GM12878 (cell line): ENCODE data around the gene LENEP. TPM values are rescaled to one million over a fixed set of nuclear protein-coding genes. Genes with fewer than 3 reads are reported as not detected.
A peak's percentile ranks its signal among the peaks of the same experiment; 100 is the strongest.

Source experiments
- ATAC-seq: fragments of 200-7000 bp; cut with Tn5 transposase; 3 replicates; pipeline ENCODE4 v1.9.1; 2020; ENCODE audit warnings: mild to moderate bottlenecking, moderate library complexity
- BruUV-seq: library from RNA; stranded (reverse); fragments of 400-500 nt; replicated peaks from 2 replicates; lab custom pipeline; 2021; lab: Mats Ljungman, UMichigan
- CTCF ChIA-PET: fragments of 300-600 bp; sonication (Branson Sonifier 250); formaldehyde crosslinking; extraction: SDS; loops from one replicate; lab custom pipeline; 2021; ENCODE audit warnings: inconsistent platforms; lab: Yijun Ruan, JAX
- POLR2A ChIA-PET: fragments of 350-600 bp; formaldehyde crosslinking; extraction: SDS; loops from one replicate; lab custom pipeline; 2021; ENCODE audit warnings: inconsistent platforms; lab: Charles Lee
- RAD21 ChIA-PET: fragments of 300-600 bp; sonication (Branson Sonifier 250); formaldehyde crosslinking; loops from one replicate; lab custom pipeline; 2023; ENCODE audit warnings: antibody characterized with exemption; ENCODE audit not compliant: unreplicated experiment; lab: Charles Lee
- SMC1A ChIA-PET: fragments of 300-600 bp; sonication (Branson Sonifier 250); formaldehyde crosslinking; loops from one replicate; lab custom pipeline; 2023; ENCODE audit not compliant: unreplicated experiment, uncharacterized antibody; lab: Charles Lee
- DNase-seq: peaks from one replicate; pipeline ENCODE4 v3.0.0-alpha.2; 2011; ENCODE audit warnings: low read depth, low spot score
- FAIRE-seq: peaks from 3 replicates; lab custom pipeline; 2011; peaks lifted over from hg19 to GRCh38; lab: Jason Lieb, UNC
- H2AFZ ChIP-seq: 2 replicates; pipeline ENCODE4 v1.6.0; 2011; ENCODE audit warnings: low read depth, low read length, control low read depth; ENCODE audit not compliant: control insufficient read depth
- H3K27ac ChIP-seq: 2 replicates; pipeline ENCODE4 v1.5.1; 2011; ENCODE audit warnings: control low read depth; ENCODE audit not compliant: control insufficient read depth, insufficient read depth
- H3K27me3 ChIP-seq, 2 experiments: replicated peaks in 1 of 2; 2 replicates each; pipeline versions ENCODE4 v1.6.0 to v1.6.1; 2011; ENCODE audit warnings: low read length in 1 of 2; ENCODE audit not compliant: control insufficient read depth in 2 of 2, insufficient read depth in 2 of 2
- H3K36me3 ChIP-seq, 2 experiments: 2 replicates each; pipeline ENCODE4 v1.5.1; 2011; ENCODE audit warnings: low read length in 1 of 2; ENCODE audit not compliant: control insufficient read depth in 2 of 2, insufficient read depth in 2 of 2
- H3K4me1 ChIP-seq: 2 replicates; pipeline ENCODE4 v1.6.1; 2011; ENCODE audit warnings: mild to moderate bottlenecking, low read length, moderate library complexity, mixed read lengths; ENCODE audit not compliant: control insufficient read depth, insufficient read depth
- H3K4me2 ChIP-seq: 2 replicates; pipeline ENCODE4 v1.6.0; 2011; ENCODE audit warnings: control low read depth; ENCODE audit not compliant: control insufficient read depth, insufficient read depth
- H3K4me3 ChIP-seq: fragments of 200-600 bp; sonication (generic); 2 replicates; pipeline ENCODE4 v1.5.1; 2016
- H3K79me2 ChIP-seq: 2 replicates; pipeline ENCODE4 v1.6.0; 2011; ENCODE audit warnings: low read length; ENCODE audit not compliant: control insufficient read depth, insufficient read depth
- H3K9ac ChIP-seq: 2 replicates; pipeline ENCODE4 v1.8.0; 2011; ENCODE audit warnings: low read length, control low read depth, mixed read lengths; ENCODE audit not compliant: control insufficient read depth, insufficient read depth
- H3K9me3 ChIP-seq: replicated peaks from 3 replicates; pipeline ENCODE4 v1.5.1; 2011; ENCODE audit warnings: mild to moderate bottlenecking, low read length; ENCODE audit not compliant: control insufficient read depth, insufficient read depth
- H4K20me1 ChIP-seq: 2 replicates; pipeline ENCODE4 v1.6.0; 2011; ENCODE audit not compliant: control insufficient read depth, insufficient read depth
- GATAD2B ChIP-seq: fragments of 450-650 bp; conservative IDR thresholded peaks from 2 replicates; pipeline ENCODE4 v1.6.1; 2017; ENCODE audit warnings: low read depth, mild to moderate bottlenecking, moderate library complexity
- NFXL1 ChIP-seq: fragments of 450-650 bp; IDR thresholded peaks from 2 replicates; pipeline ENCODE4 v1.6.1; 2017; ENCODE audit warnings: antibody characterized with exemption, mild to moderate bottlenecking, borderline replicate concordance
- NR2C1 ChIP-seq: fragments of 450-650 bp; IDR thresholded peaks from 2 replicates; pipeline ENCODE4 v1.6.1; 2017; ENCODE audit warnings: antibody characterized with exemption, mild to moderate bottlenecking, moderate library complexity
- POLR2AphosphoS2 ChIP-seq: IDR thresholded peaks from 2 replicates; pipeline ENCODE4 v1.6.1; 2011; ENCODE audit warnings: low read depth, mild to moderate bottlenecking, low read length, improper control_type of control experiment, moderate library complexity
- RAD21 ChIP-seq: IDR thresholded peaks from 2 replicates; pipeline ENCODE4 v1.6.1; 2011; ENCODE audit warnings: mild to moderate bottlenecking, low read depth, low read length, moderate library complexity; ENCODE audit not compliant: insufficient read depth
- SMAD1 ChIP-seq: fragments of 450-650 bp; IDR thresholded peaks from 2 replicates; pipeline ENCODE4 v1.6.1; 2018; ENCODE audit warnings: mild to moderate bottlenecking, low read depth; ENCODE audit not compliant: partially characterized antibody
- SMC3 ChIP-seq: IDR thresholded peaks from 2 replicates; pipeline ENCODE4 v1.6.1; 2011; ENCODE audit warnings: low read length, improper control_type of control experiment, borderline replicate concordance
- SP1 ChIP-seq: IDR thresholded peaks from one replicate; pipeline ENCODE4 v1.6.1; 2011; ENCODE audit warnings: low read depth, low read length
- ZNF384 ChIP-seq: IDR thresholded peaks from 2 replicates; pipeline ENCODE4 v1.6.1; 2012; ENCODE audit warnings: low read depth, mild to moderate bottlenecking, low read length, improper control_type of control experiment, borderline replicate concordance
- WGBS: methylation state at CpG from one replicate; pipeline ENCODE4 v1.1.6; 2016; ENCODE audit warnings: low lambda C conversion rate; ENCODE audit not compliant: insufficient replicate concordance, insufficient coverage; ENCODE audit errors: missing lambda C conversion rate; 5-methylcytosine and 5-hydroxymethylcytosine counted together
- in situ Hi-C: fragments of 300-500 bp; cut with MboI; formaldehyde crosslinking; loops from 9 replicates; pipeline ENCODE4 v1.14.3; 2018; ENCODE audit warnings: mixed read lengths
- intact Hi-C: fragments of 100-400 bp; cut with micrococcal nuclease; formaldehyde crosslinking; loops from one replicate; pipeline ENCODE4 v1.14.2; 2022; ENCODE audit not compliant: unreplicated experiment
- microRNA-seq: library from miRNA; unstranded; fragments of <30 nt; microRNA quantifications from one replicate; pipeline ENCODE4, GENCODE V29; 2018
- polyA plus RNA-seq, 11 experiments: library from polyadenylated mRNA; depleted of rRNA in 4 of 11; unstranded in 6 of 11; stranded (reverse) in 5 of 11; fragments of >200 nt; fragmentation: Nextera tagmentation in 4 of 11; fragmentation: Illumina TruSeq in 1 of 11; extraction: Ambion mirVana in 4 of 11; extraction: Trizol in 1 of 11; gene quantifications; 1 replicate in 1 of 11; 2 replicates in 10 of 11; pipeline versions ENCODE4 v1.2.1 to v1.2.3, GENCODE V29; 2011 to 2016; ENCODE audit warnings: inconsistent platforms in 2 of 11, missing spikeins in 2 of 11, low read depth in 1 of 11
- small RNA-seq: library from RNA; depleted of rRNA; stranded (forward); fragments of <200 nt; gene quantifications from one replicate; pipeline ENCODE3, GENCODE V24; 2014
- total RNA-seq, 4 experiments: library from RNA; depleted of rRNA in 3 of 4; stranded (reverse); fragments of >200 nt in 3 of 4; fragmentation: Illumina TruSeq in 1 of 4; extraction: Trizol in 1 of 4; gene quantifications; 2 replicates each; pipeline versions ENCODE4 v1.2.1 to v1.2.3, GENCODE V29; 2013 to 2021

Gene LENEP
- total and polyA plus RNA-seq, 10 of the 15 experiments (the other 5 are each of a cell fraction or from before 2014, with no cell fraction given), result 0.27 to 1.1 (median 0.64) TPM; not detected in 7

DNA sequence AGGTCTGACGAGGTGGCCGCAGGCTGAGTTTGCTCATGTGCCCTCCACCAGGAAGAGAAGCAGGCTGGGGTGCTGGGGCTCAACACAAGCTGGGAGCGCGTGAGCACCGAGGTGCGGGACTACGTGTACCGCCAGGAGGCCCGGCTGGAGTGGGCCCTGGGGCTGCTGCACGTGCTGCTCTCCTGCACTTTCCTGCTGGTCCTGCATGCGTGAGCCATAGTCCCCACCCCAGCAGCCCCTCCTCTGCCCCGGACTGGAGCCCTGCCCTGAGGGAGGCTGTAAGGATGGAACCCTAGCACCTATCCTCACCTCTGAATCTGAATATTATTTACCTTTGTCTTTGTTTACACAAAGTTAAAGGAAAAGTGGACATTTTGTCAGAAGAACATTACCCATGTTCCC is 49.9 kb downstream of the LENEP start (continued):
- TF ChIP-seq NR2C1 (no peak), SP1 (no peak), POLR2AphosphoS2 (no peak), NFXL1 (no peak), SMC3 (no peak)

DNA sequence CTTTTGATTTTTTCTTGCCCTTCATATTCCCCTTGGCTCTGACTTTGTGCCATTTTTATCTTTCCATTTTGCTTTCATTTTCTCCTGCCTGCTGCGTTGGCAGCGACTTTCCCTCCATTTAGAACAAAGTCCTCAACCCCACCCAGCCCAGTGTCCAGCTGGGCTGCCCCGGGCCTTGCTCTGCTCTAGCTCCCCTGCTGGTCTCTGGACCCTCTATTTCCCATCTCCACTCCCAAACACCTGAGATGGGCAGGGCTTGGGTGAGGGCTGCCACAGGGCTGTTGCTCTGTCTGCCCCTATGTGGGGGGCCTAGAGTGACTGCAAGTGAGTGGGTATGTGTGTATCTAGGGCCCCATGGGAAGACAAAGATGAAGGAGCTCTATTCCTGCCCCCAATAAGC is 50.4 kb downstream of the LENEP start:
- ChIA-PET CTCF (interaction anchor here (0.7 to 6.1 kb wide), 25 partner anchors 14 to 405 kb away, joined by 3 to 121 read pairs (median 4); partner anchors contain the start of genes KRTCAP2 and LENEP), RAD21 (interaction anchor here (0.6 to 3.6 kb wide), 11 partner anchors 9 to 484 kb away, joined by 3 to 16 read pairs (median 5); partner anchors contain the start of gene PYGO2)
- H3K36me3 ChIP-seq, result no peaks in the 10 kb centered on the region
- H3K9ac ChIP-seq, result no peak overlapping the region
- H3K79me2 ChIP-seq, result no peaks in the 10 kb centered on the region
- no peaks in the 10 kb centered on the region for H3K9me3 ChIP-seq
- no peak overlapping the region for H3K27ac ChIP-seq
- FAIRE-seq, result no peak
- no peaks in the 10 kb centered on the region for H3K4me1 ChIP-seq
- TF ChIP-seq SMAD1 (no peak), RAD21 (no peak), ZNF384 (no peak), GATAD2B (no peak)
- TF ChIP-seq, all 136 proteins: peak for 0
- Histone ChIP-seq H4K20me1 (no peaks in the 10 kb centered on the region), H3K4me2 (no peak overlapping the region), H3K4me3 (no peak overlapping the region), H2AFZ (no peak overlapping the region), H3K27me3 (peaks cover 2 to 3% of the 10 kb centered on the region in 2 experiments; a peak in 2 of 4 replicates)
- in situ Hi-C loops (no loop called here), intact Hi-C loops (no loop called here)
- ChIA-PET SMC1A (interaction anchor here (1.7 to 3.0 kb wide), 3 partner anchors 16 to 42 kb away, joined by 12 to 17 read pairs (median 13); no protein-coding TSS in a partner anchor), POLR2A (interaction anchor here (0.5 to 1.8 kb wide), 5 partner anchors 9 to 41 kb away, joined by 3 to 4 read pairs (median 3); no protein-coding TSS in a partner anchor)
- DNase-seq, result no peak
- ATAC-seq, result no peak
- WGBS, result 25% methylated on average over 3 of the region's 3 CpGs
- no TSS peak for BruUV-seq

Small RNAs within 50 kb of the gene (microRNA-seq; reads per million reads assigned to microRNA genes)
- 2.4 reads per million, percentile 9 among the genes with 10 or more reads in this experiment for gene MIR4258

Small RNAs within 50 kb of the gene (small RNA-seq; reads per million reads assigned to genes)
- not detected for gene MIR4258
- gene RF00017, result not detected

Other genes with a start within 250 kb of the LENEP start
Only the 7 nearest of the 20 such genes appear.
- gene PBXIP1, start 37.5 kb upstream of the LENEP start, total RNA-seq (2014; rRNA removed), result 25.6 and 26.8 TPM in 2 replicates
- gene PBXIP1, start 37.5 kb upstream of the LENEP start, total RNA-seq (2014; rRNA removed; fragmentation: Illumina TruSeq; extraction: Trizol), result 14.3 and 15.6 TPM in 2 replicates
- 21.1 and 24.6 TPM in 2 replicates for gene PBXIP1, start 37.5 kb upstream of the LENEP start, total RNA-seq (2021)
- gene PBXIP1, start 37.5 kb upstream of the LENEP start, polyA plus RNA-seq (2011; rRNA removed), result 15.0 and 20.9 TPM in 2 replicates
- 8.0 and 15.2 TPM in 2 replicates for gene PBXIP1, start 37.5 kb upstream of the LENEP start, polyA plus RNA-seq (2014; fragmentation: Illumina TruSeq; extraction: Trizol)
- gene PBXIP1, start 37.5 kb upstream of the LENEP start, polyA plus RNA-seq (2014; fragmentation: Nextera tagmentation; extraction: Ambion mirVana), result 1 to 10 TPM in 1 of 2 experiments, under 1 TPM in 1; 0.63 to 2.0 TPM
- 22.4 and 22.9 TPM in 2 replicates for gene PBXIP1, start 37.5 kb upstream of the LENEP start, polyA plus RNA-seq (2014; rRNA removed)
- 10 to 100 TPM; 12.2 to 13.7 TPM for gene PBXIP1, start 37.5 kb upstream of the LENEP start, polyA plus RNA-seq (2016; fragmentation: Nextera tagmentation; extraction: Ambion mirVana)
- gene PYGO2, start 31.8 kb upstream of the LENEP start, total RNA-seq (2014; rRNA removed), result 21.1 and 21.9 TPM in 2 replicates
- gene PYGO2, start 31.8 kb upstream of the LENEP start, total RNA-seq (2014; rRNA removed; fragmentation: Illumina TruSeq; extraction: Trizol), result 12.4 and 12.9 TPM in 2 replicates
- 32.9 and 33.8 TPM in 2 replicates for gene PYGO2, start 31.8 kb upstream of the LENEP start, total RNA-seq (2021)
- 14.4 and 22.8 TPM in 2 replicates for gene PYGO2, start 31.8 kb upstream of the LENEP start, polyA plus RNA-seq (2011; rRNA removed)
- 19.8 and 24.2 TPM in 2 replicates for gene PYGO2, start 31.8 kb upstream of the LENEP start, polyA plus RNA-seq (2014; fragmentation: Illumina TruSeq; extraction: Trizol)
- 1 to 10 TPM; 8.1 to 8.3 TPM for gene PYGO2, start 31.8 kb upstream of the LENEP start, polyA plus RNA-seq (2014; fragmentation: Nextera tagmentation; extraction: Ambion mirVana)
- gene PYGO2, start 31.8 kb upstream of the LENEP start, polyA plus RNA-seq (2014; rRNA removed), result 27.8 and 30.0 TPM in 2 replicates
- 10 to 100 TPM; 27.8 to 28.0 TPM for gene PYGO2, start 31.8 kb upstream of the LENEP start, polyA plus RNA-seq (2016; fragmentation: Nextera tagmentation; extraction: Ambion mirVana)
- 22.2 and 24.7 TPM in 2 replicates for gene SHC1, start 22.8 kb upstream of the LENEP start, total RNA-seq (2014; rRNA removed)
- 15.1 and 16.7 TPM in 2 replicates for gene SHC1, start 22.8 kb upstream of the LENEP start, total RNA-seq (2014; rRNA removed; fragmentation: Illumina TruSeq; extraction: Trizol)
- 36.5 and 38.3 TPM in 2 replicates for gene SHC1, start 22.8 kb upstream of the LENEP start, total RNA-seq (2021)
- 25.8 and 49.3 TPM in 2 replicates for gene SHC1, start 22.8 kb upstream of the LENEP start, polyA plus RNA-seq (2011; rRNA removed)
- 47.3 and 67.3 TPM in 2 replicates for gene SHC1, start 22.8 kb upstream of the LENEP start, polyA plus RNA-seq (2014; fragmentation: Illumina TruSeq; extraction: Trizol)
- gene SHC1, start 22.8 kb upstream of the LENEP start, polyA plus RNA-seq (2014; fragmentation: Nextera tagmentation; extraction: Ambion mirVana), result 1 to 10 TPM; 2.6 to 3.7 TPM
- 35.0 and 35.4 TPM in 2 replicates for gene SHC1, start 22.8 kb upstream of the LENEP start, polyA plus RNA-seq (2014; rRNA removed)
- 10 to 100 TPM; 24.9 to 25.5 TPM for gene SHC1, start 22.8 kb upstream of the LENEP start, polyA plus RNA-seq (2016; fragmentation: Nextera tagmentation; extraction: Ambion mirVana)
- gene CKS1B, start 18.9 kb upstream of the LENEP start, total RNA-seq (2014; rRNA removed), result 176 and 192 TPM in 2 replicates
- 168 and 170 TPM in 2 replicates for gene CKS1B, start 18.9 kb upstream of the LENEP start, total RNA-seq (2014; rRNA removed; fragmentation: Illumina TruSeq; extraction: Trizol)
- gene CKS1B, start 18.9 kb upstream of the LENEP start, total RNA-seq (2021), result 125 and 134 TPM in 2 replicates
- gene CKS1B, start 18.9 kb upstream of the LENEP start, polyA plus RNA-seq (2011; rRNA removed), result 534 and 543 TPM in 2 replicates
- 316 and 394 TPM in 2 replicates for gene CKS1B, start 18.9 kb upstream of the LENEP start, polyA plus RNA-seq (2014; fragmentation: Illumina TruSeq; extraction: Trizol)
- gene CKS1B, start 18.9 kb upstream of the LENEP start, polyA plus RNA-seq (2014; fragmentation: Nextera tagmentation; extraction: Ambion mirVana), result 100 to 1,000 TPM; 598 to 608 TPM
- gene CKS1B, start 18.9 kb upstream of the LENEP start, polyA plus RNA-seq (2014; rRNA removed), result 214 and 229 TPM in 2 replicates
- 100 to 1,000 TPM; 411 to 419 TPM for gene CKS1B, start 18.9 kb upstream of the LENEP start, polyA plus RNA-seq (2016; fragmentation: Nextera tagmentation; extraction: Ambion mirVana)
- 64.2 and 68.7 TPM in 2 replicates for gene FLAD1, start 10.2 kb upstream of the LENEP start, total RNA-seq (2014; rRNA removed)
- gene FLAD1, start 10.2 kb upstream of the LENEP start, total RNA-seq (2014; rRNA removed; fragmentation: Illumina TruSeq; extraction: Trizol), result 41.4 and 41.9 TPM in 2 replicates
- 53.6 and 61.5 TPM in 2 replicates for gene FLAD1, start 10.2 kb upstream of the LENEP start, total RNA-seq (2021)
- 22.0 and 39.2 TPM in 2 replicates for gene FLAD1, start 10.2 kb upstream of the LENEP start, polyA plus RNA-seq (2011; rRNA removed)
- gene FLAD1, start 10.2 kb upstream of the LENEP start, polyA plus RNA-seq (2014; fragmentation: Illumina TruSeq; extraction: Trizol), result 29.9 and 51.6 TPM in 2 replicates
- 10 to 100 TPM; 22.9 to 30.1 TPM for gene FLAD1, start 10.2 kb upstream of the LENEP start, polyA plus RNA-seq (2014; fragmentation: Nextera tagmentation; extraction: Ambion mirVana)
- 78.7 and 85.7 TPM in 2 replicates for gene FLAD1, start 10.2 kb upstream of the LENEP start, polyA plus RNA-seq (2014; rRNA removed)
- 10 to 100 TPM; 82.5 to 93.4 TPM for gene FLAD1, start 10.2 kb upstream of the LENEP start, polyA plus RNA-seq (2016; fragmentation: Nextera tagmentation; extraction: Ambion mirVana)
- 26.8 and 28.1 TPM in 2 replicates for gene ZBTB7B, start 9.2 kb downstream of the LENEP start, total RNA-seq (2014; rRNA removed)
- gene ZBTB7B, start 9.2 kb downstream of the LENEP start, total RNA-seq (2014; rRNA removed; fragmentation: Illumina TruSeq; extraction: Trizol), result 13.1 and 13.4 TPM in 2 replicates
- 42.0 and 44.9 TPM in 2 replicates for gene ZBTB7B, start 9.2 kb downstream of the LENEP start, total RNA-seq (2021)
- gene ZBTB7B, start 9.2 kb downstream of the LENEP start, polyA plus RNA-seq (2011; rRNA removed), result 9.1 and 20.6 TPM in 2 replicates
- 2.8 and 9.2 TPM in 2 replicates for gene ZBTB7B, start 9.2 kb downstream of the LENEP start, polyA plus RNA-seq (2014; fragmentation: Illumina TruSeq; extraction: Trizol)
- gene ZBTB7B, start 9.2 kb downstream of the LENEP start, polyA plus RNA-seq (2014; fragmentation: Nextera tagmentation; extraction: Ambion mirVana), result under 1 TPM; 0.11 to 0.13 TPM
- 33.0 and 33.5 TPM in 2 replicates for gene ZBTB7B, start 9.2 kb downstream of the LENEP start, polyA plus RNA-seq (2014; rRNA removed)
- gene ZBTB7B, start 9.2 kb downstream of the LENEP start, polyA plus RNA-seq (2016; fragmentation: Nextera tagmentation; extraction: Ambion mirVana), result 1 to 10 TPM; 2.6 to 3.1 TPM
- gene DCST2, start 40.2 kb downstream of the LENEP start, total RNA-seq (2014; rRNA removed), result not detected in 2 replicates
- not detected in 2 replicates for gene DCST2, start 40.2 kb downstream of the LENEP start, total RNA-seq (2014; rRNA removed; fragmentation: Illumina TruSeq; extraction: Trizol)
- gene DCST2, start 40.2 kb downstream of the LENEP start, total RNA-seq (2021), result 0.36 TPM in 1 of 2 replicates, not detected in the other
- 0.10 and 0.41 TPM in 2 replicates for gene DCST2, start 40.2 kb downstream of the LENEP start, polyA plus RNA-seq (2011; rRNA removed)
- not detected in 2 replicates for gene DCST2, start 40.2 kb downstream of the LENEP start, polyA plus RNA-seq (2014; fragmentation: Illumina TruSeq; extraction: Trizol)
- gene DCST2, start 40.2 kb downstream of the LENEP start, polyA plus RNA-seq (2014; fragmentation: Nextera tagmentation; extraction: Ambion mirVana), result not detected
- gene DCST2, start 40.2 kb downstream of the LENEP start, polyA plus RNA-seq (2014; rRNA removed), result 0.11 and 0.33 TPM in 2 replicates
- not detected for gene DCST2, start 40.2 kb downstream of the LENEP start, polyA plus RNA-seq (2016; fragmentation: Nextera tagmentation; extraction: Ambion mirVana)